GM21717 (cell line): ENCODE measurements around the gene EML4.
"Not testable (repeated sequence)": the region's sequence is repeated elsewhere in the genome, so short reads cannot be mapped to it uniquely, and the experiment has no call there.

Experiments used
- ATAC-seq: cut with Tn5 transposase; IDR thresholded peaks from one replicate; pipeline ENCODE4 v1.9.1; 2021; ENCODE audit warnings: mild to moderate bottlenecking, moderate library complexity; ENCODE audit not compliant: unreplicated experiment

Gene EML4, protein sequence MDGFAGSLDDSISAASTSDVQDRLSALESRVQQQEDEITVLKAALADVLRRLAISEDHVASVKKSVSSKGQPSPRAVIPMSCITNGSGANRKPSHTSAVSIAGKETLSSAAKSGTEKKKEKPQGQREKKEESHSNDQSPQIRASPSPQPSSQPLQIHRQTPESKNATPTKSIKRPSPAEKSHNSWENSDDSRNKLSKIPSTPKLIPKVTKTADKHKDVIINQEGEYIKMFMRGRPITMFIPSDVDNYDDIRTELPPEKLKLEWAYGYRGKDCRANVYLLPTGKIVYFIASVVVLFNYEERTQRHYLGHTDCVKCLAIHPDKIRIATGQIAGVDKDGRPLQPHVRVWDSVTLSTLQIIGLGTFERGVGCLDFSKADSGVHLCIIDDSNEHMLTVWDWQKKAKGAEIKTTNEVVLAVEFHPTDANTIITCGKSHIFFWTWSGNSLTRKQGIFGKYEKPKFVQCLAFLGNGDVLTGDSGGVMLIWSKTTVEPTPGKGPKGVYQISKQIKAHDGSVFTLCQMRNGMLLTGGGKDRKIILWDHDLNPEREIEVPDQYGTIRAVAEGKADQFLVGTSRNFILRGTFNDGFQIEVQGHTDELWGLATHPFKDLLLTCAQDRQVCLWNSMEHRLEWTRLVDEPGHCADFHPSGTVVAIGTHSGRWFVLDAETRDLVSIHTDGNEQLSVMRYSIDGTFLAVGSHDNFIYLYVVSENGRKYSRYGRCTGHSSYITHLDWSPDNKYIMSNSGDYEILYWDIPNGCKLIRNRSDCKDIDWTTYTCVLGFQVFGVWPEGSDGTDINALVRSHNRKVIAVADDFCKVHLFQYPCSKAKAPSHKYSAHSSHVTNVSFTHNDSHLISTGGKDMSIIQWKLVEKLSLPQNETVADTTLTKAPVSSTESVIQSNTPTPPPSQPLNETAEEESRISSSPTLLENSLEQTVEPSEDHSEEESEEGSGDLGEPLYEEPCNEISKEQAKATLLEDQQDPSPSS

DNA sequence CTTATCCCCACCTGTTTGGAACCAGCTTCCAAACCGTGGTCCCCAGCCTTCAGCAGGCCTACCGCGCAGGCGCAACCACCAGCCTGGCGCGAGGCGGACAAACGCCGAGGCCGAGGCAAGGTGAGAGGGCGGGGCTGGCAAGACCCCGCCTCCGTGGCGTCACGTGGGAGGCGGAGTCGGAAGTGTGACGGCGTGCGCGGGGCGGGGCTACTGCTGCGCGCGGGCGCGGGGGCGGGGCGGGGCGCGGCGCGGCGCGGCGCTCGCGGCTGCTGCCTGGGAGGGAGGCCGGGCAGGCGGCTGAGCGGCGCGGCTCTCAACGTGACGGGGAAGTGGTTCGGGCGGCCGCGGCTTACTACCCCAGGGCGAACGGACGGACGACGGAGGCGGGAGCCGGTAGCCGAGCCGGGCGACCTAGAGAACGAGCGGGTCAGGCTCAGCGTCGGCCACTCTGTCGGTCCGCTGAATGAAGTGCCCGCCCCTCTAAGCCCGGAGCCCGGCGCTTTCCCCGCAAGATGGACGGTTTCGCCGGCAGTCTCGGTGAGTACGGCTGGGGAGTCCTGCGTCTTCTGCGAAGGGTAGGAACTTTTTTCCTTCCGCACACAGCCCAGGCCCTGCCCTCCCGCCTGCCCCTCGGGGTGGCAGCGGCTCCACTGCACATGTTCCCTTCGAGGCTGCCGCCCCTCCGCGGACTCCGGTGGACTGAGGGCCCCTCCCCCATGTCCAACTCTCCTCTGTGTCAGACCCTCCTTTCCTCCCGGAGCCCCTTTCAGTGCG is at the start of gene EML4:
Gene EML4, plus strand, starts transcription at position 254 of the 774 bp plus-strand sequence. Its CDS starts 259 bp downstream, at position 513.
- ATAC-seq = peak; percentile 78

DNA sequence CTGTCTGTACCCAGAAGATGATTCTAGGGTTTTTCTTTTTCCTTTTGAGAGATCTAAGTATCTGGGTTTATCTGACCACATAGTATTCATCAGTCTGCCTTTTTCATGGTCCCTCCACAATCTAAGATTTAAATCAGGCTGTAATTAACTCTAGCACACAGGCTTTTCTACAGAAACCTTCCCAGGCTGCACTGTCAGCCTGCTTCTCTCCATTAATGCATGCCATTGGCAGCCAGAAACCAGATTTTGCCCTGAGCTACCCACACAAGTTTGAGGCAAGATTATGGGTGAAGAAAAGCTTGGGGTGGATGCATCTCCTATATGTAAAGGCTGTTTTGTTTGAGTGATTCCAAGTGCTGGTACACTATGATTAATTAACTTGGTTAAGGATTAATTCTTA is 45.7 kb upstream of the EML4 start:
- no peak for ATAC-seq

DNA sequence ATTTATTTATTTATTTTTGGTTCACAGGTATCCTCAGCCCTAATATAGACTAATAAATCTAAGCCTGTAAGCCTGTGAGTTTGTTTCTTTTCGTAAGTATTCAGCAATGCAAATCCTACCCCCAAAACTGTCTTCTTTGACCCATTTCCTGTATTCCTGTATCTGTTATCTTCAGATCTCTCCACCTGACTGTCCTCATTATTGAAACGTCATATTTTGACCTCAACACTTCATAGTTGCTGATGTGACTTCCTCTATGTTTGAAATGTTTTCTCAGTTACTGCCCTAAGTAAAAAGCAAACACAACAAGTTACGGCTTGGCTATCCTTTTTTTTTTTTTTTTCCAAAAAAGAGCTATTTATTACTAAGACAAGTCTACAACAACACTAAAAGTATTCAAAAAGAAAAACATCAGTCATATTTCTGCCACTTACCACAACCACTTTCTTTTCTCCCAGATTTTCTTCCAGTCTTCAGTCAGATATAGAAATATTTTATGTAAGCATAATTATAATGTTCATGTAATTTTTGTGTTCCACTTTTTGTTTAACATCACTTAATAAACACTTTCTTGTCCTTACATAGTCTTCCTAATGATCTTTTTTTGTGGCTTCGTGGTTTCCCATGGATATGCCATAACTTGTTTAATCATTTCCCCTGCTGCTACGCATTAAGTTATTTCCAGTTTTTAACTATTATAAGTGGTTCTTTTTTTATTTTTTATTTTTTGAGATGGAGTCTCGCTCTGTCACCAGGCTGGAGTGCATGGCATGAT is 45.0 kb upstream of the EML4 start:
- ATAC-seq = peak; percentile 33

DNA sequence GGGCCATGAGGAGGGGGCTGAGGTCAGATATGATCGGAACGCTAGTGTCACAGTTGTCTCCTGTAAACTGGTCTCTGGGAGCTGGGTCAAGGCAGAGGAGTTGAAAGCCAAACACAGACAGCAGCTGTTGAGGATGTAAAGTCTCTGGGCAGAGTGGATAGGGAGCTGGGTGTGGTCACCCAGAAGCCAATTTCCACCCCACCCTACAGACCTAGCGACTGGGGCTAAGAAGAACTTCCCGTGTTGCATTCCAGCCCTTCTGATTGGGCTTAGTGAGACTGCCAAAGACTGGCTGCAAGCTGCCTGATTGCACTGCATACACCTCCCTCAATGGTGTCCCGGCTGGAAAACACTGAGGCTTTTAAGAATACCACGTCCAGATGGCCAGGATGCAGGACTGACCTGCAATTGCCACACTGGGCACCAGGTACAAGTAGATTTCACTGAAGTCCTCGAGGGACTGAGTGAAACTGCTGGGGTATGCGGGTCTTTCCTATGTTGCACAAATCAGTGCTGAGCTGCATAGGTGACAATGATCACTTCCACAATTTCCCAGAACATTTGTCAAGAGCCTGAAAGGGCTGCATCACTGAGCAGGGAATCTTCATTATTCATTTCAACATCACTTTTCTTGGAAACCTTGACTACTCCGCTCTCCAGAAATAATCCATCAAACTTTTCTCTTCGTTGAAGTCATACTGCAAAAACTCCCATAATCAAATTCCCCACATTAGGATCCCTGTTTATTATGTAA is 43.1 kb upstream of the EML4 start:
- ATAC-seq = no peak

DNA sequence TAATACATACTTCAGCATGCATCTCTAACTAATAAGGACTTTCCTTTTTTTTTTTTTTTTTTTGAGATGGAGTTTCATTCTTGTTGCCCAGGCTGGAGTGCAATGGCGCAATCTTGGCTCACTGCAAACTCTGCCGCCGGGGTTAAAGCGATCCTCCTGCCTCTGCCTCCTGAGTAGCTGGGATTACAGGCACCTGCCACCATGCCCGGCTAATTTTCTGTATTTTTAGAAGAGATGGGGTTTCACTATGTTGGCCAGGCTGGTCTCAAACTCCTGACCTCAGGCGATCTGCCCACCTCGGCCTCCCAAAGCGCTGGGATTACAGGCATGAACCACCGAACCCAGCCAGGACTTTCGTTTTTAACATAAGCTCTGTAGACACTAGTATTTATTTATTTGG is 42.3 kb upstream of the EML4 start:
- ATAC-seq = peak; percentile 9

DNA sequence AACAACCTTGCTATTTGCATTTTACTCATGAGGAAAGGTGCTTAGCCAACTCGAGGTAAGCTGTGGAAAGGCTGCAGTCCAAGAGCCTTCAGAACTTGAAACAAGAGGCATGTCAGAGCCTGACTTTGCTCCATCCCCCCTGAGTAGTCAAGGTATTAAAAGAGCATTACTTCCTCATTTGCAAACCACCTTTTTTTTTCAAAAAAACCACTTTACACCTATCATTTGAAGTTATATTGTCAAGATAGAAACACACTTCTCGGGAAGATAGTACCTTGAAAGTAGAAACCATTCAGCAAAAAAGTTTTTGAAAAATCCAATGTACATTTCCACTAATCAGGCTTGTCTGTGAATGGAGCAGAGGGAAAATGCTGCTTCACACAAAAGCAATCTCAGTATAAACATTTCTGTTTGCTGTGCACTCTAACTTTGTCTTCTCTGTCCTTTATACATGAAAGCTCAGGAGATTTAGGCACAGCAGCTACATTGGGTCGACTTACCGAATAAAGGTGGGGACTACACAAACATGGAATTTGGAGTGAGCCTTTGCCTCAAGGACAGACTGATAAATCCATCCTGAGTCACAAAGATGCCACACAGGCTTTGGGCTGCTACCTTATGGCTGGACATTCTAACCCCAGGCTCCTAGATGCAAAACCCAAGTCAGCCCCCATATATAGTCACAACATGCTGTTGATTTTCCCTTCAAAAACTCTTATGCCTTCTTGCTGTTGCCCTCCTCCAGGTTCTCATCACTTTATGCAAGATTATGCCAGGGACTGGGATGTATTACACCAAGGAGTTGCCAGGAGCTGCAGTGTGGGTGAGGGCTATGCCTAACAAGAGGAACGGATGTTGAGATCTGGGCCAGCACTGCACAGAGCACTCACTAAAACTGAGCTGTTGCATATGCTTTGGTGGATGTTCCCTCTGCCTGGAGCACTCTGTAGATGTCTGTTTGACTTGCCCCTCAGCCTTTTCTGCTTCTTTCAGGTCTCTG is 41.4 kb upstream of the EML4 start:
- peak; percentile 82 for ATAC-seq

DNA sequence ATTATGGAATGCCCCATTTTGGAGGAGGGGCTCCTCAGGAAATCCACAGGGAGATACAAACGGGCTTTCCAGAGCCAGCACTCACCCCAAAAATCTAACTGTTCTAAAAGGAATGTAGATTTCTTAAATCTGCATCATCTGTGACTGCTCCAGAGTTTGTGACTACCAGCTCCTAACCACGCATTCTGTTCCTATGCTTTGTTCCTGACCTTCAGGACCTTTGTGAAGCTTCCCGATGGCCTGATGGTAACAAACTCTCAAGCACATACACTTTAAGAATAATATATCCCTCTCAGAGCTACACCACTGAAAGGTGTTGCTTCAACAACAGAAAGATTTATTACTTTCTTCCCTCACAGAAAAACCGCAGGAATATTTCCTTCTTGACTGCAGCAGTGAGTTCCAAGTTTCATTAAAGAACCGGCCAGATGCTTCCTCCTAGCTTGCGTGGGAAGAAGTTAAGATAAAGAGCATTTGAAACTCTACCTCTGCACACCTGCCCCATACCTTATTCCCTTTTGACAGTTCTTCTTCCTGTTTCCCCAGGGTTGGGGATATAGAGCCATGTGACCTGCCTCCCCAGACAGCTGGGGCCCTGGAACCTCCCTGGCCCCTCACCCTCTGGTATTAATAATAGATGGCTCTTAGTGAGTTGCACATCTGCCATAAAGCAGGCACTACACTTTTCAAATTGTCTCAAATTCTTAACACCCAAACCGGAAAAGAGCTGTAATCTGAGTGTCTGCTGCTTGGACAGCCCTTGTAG is 40.2 kb upstream of the EML4 start:
- no peak for ATAC-seq

DNA sequence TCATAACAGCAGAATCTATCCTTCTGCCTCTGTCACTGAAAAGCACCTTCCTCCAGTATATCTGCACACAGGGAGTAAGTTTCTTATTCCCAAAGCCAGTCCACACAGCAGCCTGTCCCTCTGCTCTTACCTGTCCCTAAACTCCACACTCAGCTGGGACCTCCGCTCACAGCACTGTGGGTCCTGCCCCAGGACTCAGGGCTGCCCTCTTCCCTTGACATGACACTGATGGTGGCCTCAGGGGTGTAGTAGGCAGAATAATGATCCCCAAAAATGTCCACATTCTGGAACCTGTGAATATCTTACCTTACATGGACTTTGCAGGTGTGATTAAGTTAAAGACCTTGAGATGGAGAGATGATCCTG is 39.7 kb upstream of the EML4 start:
- no peak for ATAC-seq

DNA sequence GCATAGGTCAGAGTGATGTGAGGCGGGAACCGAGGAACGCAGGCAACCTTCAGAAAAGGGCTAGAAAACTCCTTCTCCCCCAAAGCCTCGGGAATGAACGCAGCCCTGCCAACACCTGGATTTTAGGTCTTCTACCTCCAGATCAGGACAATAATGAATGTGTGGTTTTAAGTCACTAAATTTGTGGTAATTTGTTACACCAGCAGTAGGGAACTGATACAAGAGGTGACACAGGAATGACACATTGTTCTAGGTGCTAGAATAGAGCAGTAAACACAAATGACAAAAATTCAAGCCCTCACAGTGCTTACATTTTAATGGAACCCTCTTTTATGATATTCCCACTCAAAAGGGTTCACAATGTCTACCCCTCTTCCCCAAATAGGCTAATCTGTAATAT is 39.2 kb upstream of the EML4 start:
- no peak for ATAC-seq

DNA sequence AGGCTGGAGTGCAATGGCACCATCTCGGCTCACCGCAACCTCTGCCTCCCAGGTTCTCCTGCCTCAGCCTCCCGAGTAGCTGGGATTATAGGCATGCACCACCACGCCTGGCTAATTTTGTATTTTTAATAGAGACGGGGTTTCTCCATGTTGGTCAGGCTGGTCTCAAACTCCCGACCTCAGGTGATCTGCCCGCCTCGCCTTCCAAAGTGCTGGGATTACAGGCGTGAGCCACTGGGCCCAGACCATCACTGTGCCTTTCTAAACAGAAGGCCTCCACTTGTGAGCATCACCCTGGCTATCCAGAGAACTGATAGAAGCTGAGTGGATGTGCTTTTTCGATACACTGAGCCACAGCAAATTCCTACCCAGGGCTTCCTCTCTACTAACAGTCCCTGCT is 38.3 kb upstream of the EML4 start:
- ATAC-seq = not testable (repeated sequence)

DNA sequence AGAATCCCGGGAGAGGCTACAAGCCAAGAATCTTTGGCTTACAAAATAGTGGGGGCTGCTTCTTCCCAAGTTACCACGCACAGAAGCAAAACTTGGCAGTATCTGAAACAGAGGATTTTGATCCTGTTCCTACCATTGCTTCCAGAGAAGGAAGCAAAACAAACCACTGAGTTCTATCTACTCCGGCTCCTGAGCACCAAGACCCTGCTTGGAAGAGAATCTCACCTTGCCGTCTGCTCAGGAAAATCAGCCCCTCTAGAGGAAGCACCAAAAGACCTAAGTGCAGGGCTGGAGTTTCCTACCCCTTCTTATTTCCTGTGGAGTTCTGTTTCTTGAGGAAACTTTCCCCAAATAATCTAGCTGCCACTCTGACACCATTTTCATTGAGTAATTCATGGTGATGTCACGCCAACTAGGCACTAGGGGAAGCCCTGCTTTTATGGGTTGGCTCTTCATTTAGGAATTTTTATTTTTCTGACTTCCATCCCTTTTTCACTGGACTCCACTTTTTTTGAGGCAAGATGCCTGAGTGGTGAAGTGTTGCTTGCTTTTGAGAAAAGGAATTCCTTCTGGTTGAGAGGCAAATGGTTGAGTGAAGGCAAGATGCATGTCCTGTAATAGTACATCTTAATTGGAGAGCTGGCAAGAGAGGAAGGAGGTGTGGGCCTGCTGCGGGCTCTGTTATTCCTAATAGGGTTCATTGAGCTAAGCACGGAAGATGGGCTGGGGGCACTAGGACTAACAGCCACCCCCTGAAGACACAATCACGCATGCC is 36.8 kb upstream of the EML4 start:
- no peak for ATAC-seq

DNA sequence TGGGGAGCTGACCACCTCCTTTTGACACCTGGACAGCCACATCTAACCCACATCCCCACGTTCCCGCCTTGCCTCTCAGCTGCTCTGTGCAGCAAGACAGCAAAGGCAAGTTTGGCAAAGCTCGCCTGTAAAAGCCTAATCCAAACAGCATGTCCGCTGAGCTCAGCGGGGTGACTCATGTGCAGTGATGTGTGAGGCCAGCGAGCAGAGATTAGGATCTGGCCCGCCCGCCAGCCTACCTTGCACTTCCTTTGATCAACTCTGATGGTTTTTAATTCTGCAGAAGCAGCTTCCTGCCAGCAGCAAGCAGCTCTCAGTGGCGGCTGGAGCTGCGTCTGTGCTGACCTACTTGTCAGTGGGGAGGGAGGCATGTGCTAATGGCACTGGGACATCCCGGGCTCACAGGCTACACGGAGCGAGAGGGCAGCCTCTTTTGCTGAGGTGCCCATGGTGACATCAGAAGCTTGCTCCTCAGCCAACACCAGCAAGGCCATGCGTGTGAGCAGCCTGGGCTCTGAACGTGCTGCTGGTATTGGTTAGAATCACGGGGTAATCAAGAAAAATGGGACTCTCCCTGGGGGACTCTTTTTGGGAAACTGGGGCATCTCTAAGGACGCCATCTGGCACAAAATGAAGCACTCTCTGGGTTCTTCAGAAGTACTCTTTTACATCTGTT is 36.0 kb upstream of the EML4 start:
- ATAC-seq = peak; percentile 76

DNA sequence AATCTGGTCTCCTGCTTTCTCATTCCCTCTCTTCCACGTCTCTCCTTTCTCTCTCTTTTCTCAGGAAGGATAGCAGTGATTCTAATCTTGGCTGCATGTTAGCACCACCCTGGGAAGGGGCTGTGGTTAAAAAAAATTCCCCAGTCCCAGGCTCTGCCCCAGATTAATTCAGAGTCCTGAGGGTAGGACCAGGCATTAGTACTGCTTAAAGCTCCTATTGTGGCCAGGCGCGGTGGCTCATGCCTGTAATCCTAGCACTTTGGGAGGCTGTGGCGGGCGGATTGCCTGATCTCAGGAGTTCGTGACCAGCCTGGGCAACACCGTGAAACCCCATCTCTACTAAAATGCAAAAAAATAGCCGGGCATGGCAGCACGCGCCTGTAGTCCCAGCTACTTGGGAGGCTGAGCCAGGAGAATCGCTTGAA is 35.4 kb upstream of the EML4 start:
- no peak for ATAC-seq

DNA sequence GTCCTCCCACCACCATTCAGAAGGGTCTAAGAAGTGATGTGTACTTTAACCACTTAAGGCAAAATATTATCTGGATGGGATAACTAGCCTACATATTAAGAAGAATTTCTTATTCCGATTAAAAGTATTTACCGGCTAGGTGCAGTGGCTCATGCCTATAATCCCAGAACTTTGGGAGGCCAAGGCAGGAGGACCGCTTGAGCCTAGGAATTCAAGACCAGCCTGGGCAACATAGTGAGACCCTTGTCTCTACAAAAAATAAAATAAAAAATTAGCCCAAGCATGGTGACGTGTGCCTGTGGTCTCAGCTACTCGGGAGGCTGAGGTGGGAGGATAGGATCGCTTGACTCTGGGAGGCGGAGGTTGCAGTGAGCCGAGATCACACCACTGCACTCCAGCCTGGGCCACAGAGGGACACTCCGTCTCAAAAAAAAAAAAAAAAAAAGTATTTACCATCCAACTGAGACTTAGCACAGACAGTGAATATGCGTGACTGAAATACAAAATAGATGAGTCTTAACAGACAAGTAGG is 34.7 kb upstream of the EML4 start:
- ATAC-seq = not testable (repeated sequence)

DNA sequence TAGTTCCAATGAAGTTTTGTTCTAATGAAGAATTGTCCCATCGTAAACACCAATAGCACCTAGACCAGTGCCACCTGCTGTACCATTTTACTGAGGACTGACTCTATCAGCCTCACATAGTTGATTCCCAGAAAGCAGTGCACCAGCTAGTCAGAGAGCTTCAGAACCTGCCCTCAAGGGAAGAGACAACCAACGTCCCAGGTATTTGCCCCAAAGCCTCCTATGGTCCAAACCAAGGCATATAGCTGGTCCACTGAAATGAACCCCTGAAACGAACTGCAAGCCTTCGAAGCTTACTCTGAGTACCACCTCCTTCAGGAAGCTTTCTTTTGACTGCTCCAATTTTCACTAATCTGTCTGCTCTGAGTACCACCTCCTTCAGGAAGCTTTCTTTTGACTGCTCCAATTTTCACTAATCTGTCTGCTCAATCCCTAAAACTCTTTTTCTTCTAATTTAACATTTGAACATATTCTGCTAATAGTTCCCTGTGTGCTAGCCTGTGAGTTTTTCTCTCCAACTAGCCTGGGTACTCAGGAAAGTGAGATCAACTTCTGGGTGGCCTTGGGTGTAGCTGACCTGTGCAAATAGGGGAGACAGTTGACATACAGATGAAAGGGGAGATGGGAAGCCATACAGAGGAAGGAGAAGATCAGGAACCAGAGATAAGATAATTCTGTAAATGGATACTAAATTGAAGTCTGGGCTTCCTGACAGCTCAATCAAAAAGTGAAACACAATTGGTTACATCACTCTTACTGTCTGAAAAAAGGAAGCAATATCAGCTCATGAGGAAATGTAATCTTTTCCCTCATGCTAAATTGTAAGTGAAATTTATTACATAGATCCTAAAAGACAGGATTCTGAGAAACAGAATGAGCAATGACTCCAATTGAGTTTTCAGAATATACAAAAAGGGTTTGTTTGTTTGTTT is 33.5 kb upstream of the EML4 start:
- no peak for ATAC-seq
